ENCODE measurements around the gene FRAS1.

GRCh38 chr4:78092850-78093249 is 35.7 kb downstream of the FRAS1 start:
- no peak for TF ChIP-seq SP1 (IDR thresholded peaks at IDR 0.05)
- TF ChIP-seq HDGF (IDR thresholded peaks at IDR 0.05; ENCODE audit: borderline replicate concordance), result no peak
- no peak for TF ChIP-seq NFRKB (IDR thresholded peaks at IDR 0.05)
- no peak for TF ChIP-seq ELF4 (IDR thresholded peaks at IDR 0.05)
- no peak for TF ChIP-seq L3MBTL2 (conservative IDR thresholded peaks at IDR 0.05)
- TF ChIP-seq FOXA1 (IDR thresholded peaks at IDR 0.05), result no peak
- no peak for TF ChIP-seq ZNF384 (IDR thresholded peaks at IDR 0.05)

All from HEK293T (cell line).